GM19035 (cell line): ENCODE measurements around the gene LCN6.

Source experiments
- ATAC-seq: cut with Tn5 transposase; IDR thresholded peaks from one replicate; pipeline ENCODE4 v1.9.1; 2021; ENCODE audit not compliant: unreplicated experiment

LCN6 gene

GRCh38 chr9:136726631-136727191, 21.6 kb downstream of the LCN6 start:
- no peak for ATAC-seq

GRCh38 chr9:136726118-136726517, 22.2 kb downstream of the LCN6 start:
- no peak for ATAC-seq

GRCh38 chr9:136725612-136726011, 22.7 kb downstream of the LCN6 start:
- ATAC-seq, result no peak

- ATAC-seq, result no peak
These were observed 23.6 kb downstream of the LCN6 start for GRCh38 chr9:136724772-136725171.

GRCh38 chr9:136723989-136724388, 24.3 kb downstream of the LCN6 start:
- no peak for ATAC-seq

- no peak for ATAC-seq
These were observed 24.9 kb downstream of the LCN6 start for GRCh38 chr9:136723362-136723976.

- no peak for ATAC-seq
These were observed 25.4 kb downstream of the LCN6 start for GRCh38 chr9:136722969-136723356.

- no peak for ATAC-seq
These were observed 26.0 kb downstream of the LCN6 start for GRCh38 chr9:136722093-136722968.

- no peak for ATAC-seq
These were observed 26.8 kb downstream of the LCN6 start for GRCh38 chr9:136721339-136722092.

GRCh38 chr9:136720898-136721338, 27.4 kb downstream of the LCN6 start:
- ATAC-seq, result no peak

GRCh38 chr9:136720251-136720897, 28.0 kb downstream of the LCN6 start:
- ATAC-seq, result no peak

- no peak for ATAC-seq
These were observed 29.0 kb downstream of the LCN6 start for GRCh38 chr9:136719195-136719880.

GRCh38 chr9:136718345-136719194, 29.8 kb downstream of the LCN6 start:
- ATAC-seq, result no peak

- no peak for ATAC-seq
These were observed 30.9 kb downstream of the LCN6 start for GRCh38 chr9:136717399-136717798.

- ATAC-seq, result no peak
These were observed 33.4 kb downstream of the LCN6 start for GRCh38 chr9:136714893-136715274.

GRCh38 chr9:136714096-136714892, 34.0 kb downstream of the LCN6 start:
- ATAC-seq, result no peak

- ATAC-seq, result no peak
These were observed 34.8 kb downstream of the LCN6 start for GRCh38 chr9:136713550-136713949.

- ATAC-seq, result no peak
These were observed 35.4 kb downstream of the LCN6 start for GRCh38 chr9:136712690-136713544.
